NCI-H69 (cell line): ENCODE data around the gene SYNGR3.
A peak's percentile ranks its signal among the peaks of the same experiment; 100 is the strongest.

ENCODE experiments used
- DNase-seq: peaks from one replicate; lab custom pipeline; 2025; lab: John Stamatoyannopoulos, UW

Gene SYNGR3

DNA sequence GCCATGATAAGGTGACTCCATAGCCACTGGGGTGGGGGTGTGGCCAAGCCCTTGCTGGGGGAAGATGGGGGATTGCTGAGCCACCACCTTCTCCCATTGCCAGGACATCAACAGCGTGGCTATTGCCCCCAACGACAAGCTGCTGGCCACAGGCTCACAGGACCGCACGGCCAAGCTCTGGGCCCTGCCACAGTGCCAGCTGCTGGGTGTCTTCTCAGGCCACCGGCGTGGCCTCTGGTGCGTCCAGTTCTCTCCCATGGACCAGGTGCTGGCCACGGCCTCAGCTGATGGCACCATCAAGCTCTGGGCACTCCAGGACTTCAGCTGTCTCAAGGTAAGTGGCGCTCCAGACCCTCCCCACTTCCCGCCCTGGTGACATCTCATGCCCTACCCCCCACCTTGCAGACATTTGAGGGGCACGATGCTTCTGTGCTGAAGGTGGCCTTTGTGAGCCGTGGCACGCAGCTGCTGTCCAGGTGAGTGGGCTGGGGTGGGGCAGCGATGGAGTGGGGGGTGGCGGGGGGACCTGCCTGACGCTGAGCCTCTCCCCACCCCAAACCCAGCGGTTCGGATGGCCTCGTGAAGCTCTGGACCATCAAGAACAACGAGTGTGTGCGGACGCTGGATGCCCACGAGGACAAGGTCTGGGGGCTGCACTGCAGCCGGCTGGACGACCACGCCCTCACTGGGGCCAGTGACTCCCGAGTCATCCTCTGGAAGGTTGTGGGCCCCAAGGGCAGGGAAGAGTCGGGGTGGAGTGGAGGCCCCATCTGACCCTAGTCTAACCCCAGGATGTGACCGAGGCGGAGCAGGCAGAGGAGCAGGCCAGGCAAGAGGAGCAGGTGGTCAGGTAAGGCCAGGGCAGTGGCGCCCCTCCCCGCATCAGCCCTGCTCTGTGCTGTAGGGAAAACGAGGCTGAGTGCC lies 12.6 kb upstream of the SYNGR3 start:
- DNase-seq: no peak

- no peak for DNase-seq
Measured at GRCh38 chr16:1977875-1978268, 11.9 kb upstream of the SYNGR3 start.

- DNase-seq: peak; percentile 57
Measured at GRCh38 chr16:1978476-1979120, 11.2 kb upstream of the SYNGR3 start.

- peak; percentile 97 for DNase-seq
Measured at GRCh38 chr16:1979271-1980029, 10.3 kb upstream of the SYNGR3 start.

DNA sequence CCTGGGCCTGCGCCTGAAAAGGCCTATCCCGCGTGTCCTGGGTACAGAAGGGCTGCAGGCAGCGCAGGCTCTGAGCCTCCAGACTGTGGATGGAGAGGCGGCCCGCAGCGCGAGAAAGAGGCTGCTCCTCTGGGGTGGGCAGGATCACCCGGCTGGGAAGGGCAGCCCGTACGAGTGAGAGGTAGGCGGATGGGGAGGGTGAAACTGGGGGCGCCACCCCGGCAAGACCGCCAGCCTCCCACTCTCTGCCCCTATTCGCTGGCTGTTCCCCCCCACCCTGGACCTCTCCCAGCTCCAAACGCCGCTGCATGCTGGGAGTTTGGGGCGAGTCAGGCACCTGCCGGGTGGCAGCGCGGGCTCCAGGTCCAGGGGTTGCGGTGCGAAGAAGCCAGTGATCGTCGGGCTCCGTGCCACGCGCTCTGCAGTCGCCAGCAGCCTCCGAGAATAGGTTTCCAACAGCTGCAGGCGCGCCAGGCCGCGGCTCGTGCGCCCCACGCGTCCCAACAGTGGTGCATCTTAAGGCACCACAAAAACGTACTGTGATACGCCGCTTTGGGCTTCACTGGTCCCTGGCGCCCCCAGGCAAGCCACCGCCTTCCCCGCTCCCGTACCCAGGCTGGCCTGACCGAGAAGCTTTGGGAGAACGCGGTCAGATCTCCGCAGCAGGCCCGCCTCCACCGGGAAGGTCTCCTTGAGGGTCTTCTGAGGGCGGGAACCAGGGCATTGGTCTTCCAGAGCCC lies 9.6 kb upstream of the SYNGR3 start:
- DNase-seq: peak; percentile 78

- no peak for DNase-seq
Measured at GRCh38 chr16:1980770-1981087, 9.0 kb upstream of the SYNGR3 start.

DNA sequence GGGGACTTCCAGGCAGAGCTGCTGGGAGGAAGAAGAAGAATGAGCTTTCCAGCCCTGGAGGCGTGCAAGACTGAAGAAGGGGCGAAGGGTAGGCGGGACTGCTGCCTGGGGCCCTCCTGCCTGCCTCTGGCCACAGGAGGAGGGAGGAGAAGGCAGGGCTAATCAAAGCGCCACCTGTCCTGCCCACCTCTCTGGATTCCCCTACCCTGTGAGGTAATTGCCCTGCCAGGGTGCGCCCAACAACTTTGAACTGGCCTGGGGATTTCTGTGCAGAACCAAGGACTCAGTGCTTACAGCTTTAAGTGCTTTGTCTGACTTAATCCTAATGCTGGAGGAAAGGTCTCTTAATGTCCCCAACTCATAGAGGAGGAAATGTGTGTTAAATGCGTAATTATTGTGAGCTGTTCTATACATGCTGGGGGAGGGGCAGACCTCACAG lies 8.4 kb upstream of the SYNGR3 start, which contains the start of gene NOXO1:
Gene NOXO1, minus strand, starts transcription at position 72 of the 439 bp plus-strand sequence. CDS start 290 bp downstream, outside the sequence.
- DNase-seq: peak; percentile 80

DNA sequence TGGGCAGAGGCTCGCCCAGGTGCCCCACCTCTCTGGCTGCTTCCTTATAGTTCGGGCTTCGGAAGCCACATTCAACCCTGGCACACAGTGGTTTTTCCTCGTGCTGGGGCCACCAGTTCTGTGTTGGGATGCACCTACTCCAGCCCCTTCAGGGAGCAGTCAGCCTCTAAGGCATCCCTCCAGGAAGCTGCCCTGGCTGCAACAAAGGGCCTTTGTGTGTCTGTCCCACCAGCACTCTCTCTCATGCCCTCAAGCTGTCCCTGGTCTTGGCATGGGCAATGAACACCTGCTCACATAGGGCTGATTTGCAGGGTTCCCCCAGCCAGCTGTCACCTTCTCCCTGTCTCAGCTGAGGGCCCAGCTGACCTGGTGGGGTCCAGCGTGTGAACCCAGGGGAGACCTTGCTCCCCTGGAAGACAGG lies 7.7 kb upstream of the SYNGR3 start:
- peak; percentile 91 for DNase-seq

- DNase-seq: no peak
Measured at GRCh38 chr16:1982991-1983543, 6.7 kb upstream of the SYNGR3 start.

- DNase-seq: peak; percentile 98
Measured at GRCh38 chr16:1983544-1984346, 6.0 kb upstream of the SYNGR3 start, which contains the start of gene GFER. TSS of gene GFER (plus strand) at chr16:1984193. CDS start at chr16:1984219, 26 bp downstream.

- peak; percentile 74 for DNase-seq
Measured at GRCh38 chr16:1984347-1985225, 5.2 kb upstream of the SYNGR3 start.

GRCh38 chr16:1985466-1986150 lies 4.2 kb upstream of the SYNGR3 start:
- no peak for DNase-seq

DNA sequence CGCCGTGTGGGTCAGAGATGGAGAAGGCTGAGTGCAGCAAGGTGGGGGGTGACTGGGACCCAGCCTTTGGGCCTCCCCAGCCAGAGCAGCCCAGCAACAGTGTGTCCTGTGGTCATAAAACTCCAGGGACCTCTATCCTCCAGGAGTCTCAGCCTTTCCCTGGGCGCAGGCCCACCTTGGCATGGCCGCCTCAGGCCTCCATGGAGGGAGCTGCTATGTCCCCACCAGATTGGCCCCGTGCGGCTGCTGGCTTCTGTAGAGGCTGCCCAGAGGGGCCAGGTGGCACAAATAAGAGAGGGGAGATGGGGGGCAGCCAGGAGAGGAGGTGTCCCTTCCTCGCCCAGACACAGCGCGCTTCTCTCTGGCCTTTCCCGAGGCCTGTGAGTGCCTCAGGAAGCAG lies 2.6 kb upstream of the SYNGR3 start:
- DNase-seq: no peak

GRCh38 chr16:1990101-1990350 lies 256 bp downstream of the SYNGR3 start:
- DNase-seq: no peak

- DNase-seq: peak; percentile 83
Measured at GRCh38 chr16:1990351-1991134, 773 bp downstream of the SYNGR3 start.

DNA sequence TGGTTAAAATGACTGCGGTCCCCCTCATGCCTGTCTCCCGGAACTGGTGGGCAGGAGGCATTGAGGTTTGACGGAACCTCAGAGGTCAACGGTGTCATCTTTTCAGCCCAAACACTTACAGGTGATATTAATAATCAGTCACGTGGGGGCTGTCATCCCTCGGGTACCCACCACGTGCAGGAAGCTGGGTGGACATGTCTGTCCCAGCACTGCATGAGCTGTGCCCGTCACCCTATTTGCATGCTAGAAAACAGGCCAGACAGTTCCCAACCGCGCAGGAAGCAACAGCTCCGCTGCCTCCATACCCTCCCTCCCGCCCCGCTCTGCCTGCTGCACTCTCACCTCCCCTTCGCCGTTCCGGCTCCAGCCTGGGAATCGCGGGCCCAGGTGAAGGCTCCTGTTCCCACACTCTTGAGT lies 1.4 kb downstream of the SYNGR3 start:
- DNase-seq: peak; percentile 36

- no peak for DNase-seq
Measured at GRCh38 chr16:1991588-1991947, 1.8 kb downstream of the SYNGR3 start.

DNA sequence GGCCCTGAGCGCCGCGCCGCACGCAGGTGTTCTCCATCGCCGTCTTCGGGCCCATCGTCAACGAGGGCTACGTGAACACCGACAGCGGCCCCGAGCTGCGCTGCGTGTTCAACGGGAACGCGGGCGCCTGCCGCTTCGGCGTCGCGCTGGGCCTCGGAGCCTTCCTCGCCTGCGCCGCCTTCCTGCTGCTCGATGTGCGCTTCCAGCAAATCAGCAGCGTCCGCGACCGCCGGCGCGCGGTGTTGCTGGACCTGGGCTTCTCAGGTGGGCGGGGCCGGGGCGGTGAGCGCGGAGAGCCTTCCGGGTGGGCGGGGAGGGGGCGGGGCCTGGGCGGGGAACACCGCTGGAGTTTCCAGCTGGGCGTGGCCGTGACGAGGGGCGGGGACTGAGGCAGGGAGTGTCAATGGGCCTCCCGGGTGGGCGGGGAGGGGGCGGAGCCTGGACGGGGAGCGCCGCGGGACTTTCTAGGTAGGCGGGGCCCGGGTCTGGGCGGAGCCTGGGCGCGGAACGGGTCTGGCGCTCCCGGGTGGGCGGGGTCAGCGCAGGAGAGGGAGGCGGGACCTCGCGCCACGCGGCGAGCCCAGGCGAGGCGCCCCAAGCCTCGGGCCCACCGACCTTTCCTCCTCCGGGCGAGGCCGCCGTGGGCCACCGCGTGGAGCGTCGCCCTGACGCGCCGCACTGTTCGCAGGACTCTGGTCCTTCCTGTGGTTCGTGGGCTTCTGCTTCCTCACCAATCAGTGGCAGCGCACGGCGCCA lies 2.4 kb downstream of the SYNGR3 start:
- DNase-seq: peak; percentile 49
